Measurements from ENCODE around the gene ANGPTL4.

- TF ChIP-seq, protein P1, sequence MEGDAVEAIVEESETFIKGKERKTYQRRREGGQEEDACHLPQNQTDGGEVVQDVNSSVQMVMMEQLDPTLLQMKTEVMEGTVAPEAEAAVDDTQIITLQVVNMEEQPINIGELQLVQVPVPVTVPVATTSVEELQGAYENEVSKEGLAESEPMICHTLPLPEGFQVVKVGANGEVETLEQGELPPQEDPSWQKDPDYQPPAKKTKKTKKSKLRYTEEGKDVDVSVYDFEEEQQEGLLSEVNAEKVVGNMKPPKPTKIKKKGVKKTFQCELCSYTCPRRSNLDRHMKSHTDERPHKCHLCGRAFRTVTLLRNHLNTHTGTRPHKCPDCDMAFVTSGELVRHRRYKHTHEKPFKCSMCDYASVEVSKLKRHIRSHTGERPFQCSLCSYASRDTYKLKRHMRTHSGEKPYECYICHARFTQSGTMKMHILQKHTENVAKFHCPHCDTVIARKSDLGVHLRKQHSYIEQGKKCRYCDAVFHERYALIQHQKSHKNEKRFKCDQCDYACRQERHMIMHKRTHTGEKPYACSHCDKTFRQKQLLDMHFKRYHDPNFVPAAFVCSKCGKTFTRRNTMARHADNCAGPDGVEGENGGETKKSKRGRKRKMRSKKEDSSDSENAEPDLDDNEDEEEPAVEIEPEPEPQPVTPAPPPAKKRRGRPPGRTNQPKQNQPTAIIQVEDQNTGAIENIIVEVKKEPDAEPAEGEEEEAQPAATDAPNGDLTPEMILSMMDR (IDR thresholded peaks at IDR 0.05) = no peak
- no peak for TF ChIP-seq EZH2 (IDR thresholded peaks at IDR 0.05)
Observed at GRCh38 chr19:8421484-8422461, 57.8 kb downstream of the ANGPTL4 start.
